ENCODE data around the gene LTO1. TPM values are rescaled to one million over a fixed set of nuclear protein-coding genes. Genes with fewer than 3 reads are reported as not detected.

Gene LTO1
- polyA plus RNA-seq, 2 of the 4 experiments (the other 2 are of a cell fraction): 25.1 to 27.0 TPM

- Histone ChIP-seq H3K4me1 (peaks cover 10% of the 10 kb centered on the region), H3K4me2 (no peak overlapping the region), H3K4me3 (no peak overlapping the region), H3K27ac (no peak overlapping the region), H3K9me3 (no peaks in the 10 kb centered on the region)
- CTCF ChIA-PET: interaction anchor here (0.7 to 8.3 kb wide), 24 partner anchors 9 to 491 kb away, joined by 3 to 120 read pairs (median 6); no protein-coding TSS in a partner anchor
- DNase-seq (ENCODE audit: low read depth in 1 of 2, low spot score in 1 of 2): no peak
- POLR2A ChIA-PET: no interaction called here
- FAIRE-seq: no peak
- WGBS (ENCODE audit: missing lambda C conversion rate): 58% methylated on average over 18 of the region's 18 CpGs
- no peak for ATAC-seq
- no peak for TF ChIP-seq BHLHE40 (IDR thresholded peaks at IDR 0.05; ENCODE audit: low read depth, low read length)
- no peak for TF ChIP-seq ATOH8 (CRISPR knock-in tag; IDR thresholded peaks at IDR 0.05; ENCODE audit: low read depth)
- no peak for TF ChIP-seq JUN (IDR thresholded peaks at IDR 0.05)
- TF ChIP-seq EHMT2 (IDR thresholded peaks at IDR 0.05; ENCODE audit: low read depth): no peak
Measured at GRCh38 chr11:69705351-69705811, 30.2 kb upstream of the LTO1 start.

DNA sequence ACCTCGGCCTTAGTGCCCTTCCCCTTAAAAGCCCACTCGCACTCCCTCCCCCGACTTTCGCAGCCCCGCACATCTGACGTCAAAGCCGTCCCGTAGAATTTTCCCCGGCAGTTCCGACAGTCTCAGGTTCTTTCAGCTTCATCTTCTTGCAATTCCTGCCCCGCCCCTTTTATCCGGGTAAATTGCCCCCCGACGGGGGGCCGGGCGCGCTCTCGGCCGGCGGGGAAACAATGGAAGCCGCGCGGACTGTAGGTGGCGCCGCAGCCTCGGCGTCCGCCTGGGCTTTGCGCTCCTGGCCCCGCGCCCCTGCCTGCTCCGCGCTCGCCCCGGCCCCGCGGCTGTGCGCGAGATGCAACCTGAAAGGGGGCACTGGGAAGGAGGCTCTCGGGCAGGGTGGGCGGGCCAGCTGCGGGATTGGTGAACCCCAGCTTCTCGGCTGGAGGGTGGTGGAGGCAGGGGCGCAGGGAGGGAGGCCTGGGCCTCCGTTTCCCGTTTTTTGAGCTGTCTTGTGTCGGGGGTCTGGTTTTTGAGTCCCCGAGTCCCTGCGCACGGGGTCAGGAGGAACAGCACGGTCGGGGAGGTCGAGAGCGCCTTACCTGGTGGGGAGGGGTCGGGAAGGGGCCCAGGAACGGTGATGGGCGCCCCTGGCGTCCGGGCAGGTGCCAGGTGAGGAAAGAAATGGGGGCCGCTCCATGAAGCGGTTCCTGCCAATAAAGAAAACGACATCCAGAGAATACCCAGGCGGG, 29.5 kb upstream of the LTO1 start:
- Histone ChIP-seq H3K27ac (peak overlapping the region; percentile 58 to 79; a peak in 5 of 6 replicates), H3K4me1 (peaks cover 14% of the 10 kb centered on the region), H3K9me3 (no peaks in the 10 kb centered on the region), H3K4me3 (peak overlapping the region; percentile 52), H3K4me2 (peak overlapping the region; percentile 98)
- WGBS (ENCODE audit: missing lambda C conversion rate): 35% methylated on average over 32 of the region's 63 CpGs
- ChIA-PET POLR2A (no interaction called here), CTCF (interaction anchor here (0.6 to 8.3 kb wide), 42 partner anchors 8 to 494 kb away, joined by 3 to 120 read pairs (median 4); no protein-coding TSS in a partner anchor)
- peak; percentile 46 to 60 for DNase-seq (ENCODE audit: low read depth in 1 of 2, low spot score in 1 of 2)
- FAIRE-seq: no peak
- peak; percentile 75 to 89; a peak in 5 of 6 replicates for ATAC-seq
- no peak for TF ChIP-seq ATOH8 (CRISPR knock-in tag; IDR thresholded peaks at IDR 0.05; ENCODE audit: low read depth)
- peak; percentile 72 for TF ChIP-seq SMC3 (IDR thresholded peaks at IDR 0.05)
- no peak for TF ChIP-seq HEYL (CRISPR knock-in tag; IDR thresholded peaks at IDR 0.05)
- TF ChIP-seq, protein P1, sequence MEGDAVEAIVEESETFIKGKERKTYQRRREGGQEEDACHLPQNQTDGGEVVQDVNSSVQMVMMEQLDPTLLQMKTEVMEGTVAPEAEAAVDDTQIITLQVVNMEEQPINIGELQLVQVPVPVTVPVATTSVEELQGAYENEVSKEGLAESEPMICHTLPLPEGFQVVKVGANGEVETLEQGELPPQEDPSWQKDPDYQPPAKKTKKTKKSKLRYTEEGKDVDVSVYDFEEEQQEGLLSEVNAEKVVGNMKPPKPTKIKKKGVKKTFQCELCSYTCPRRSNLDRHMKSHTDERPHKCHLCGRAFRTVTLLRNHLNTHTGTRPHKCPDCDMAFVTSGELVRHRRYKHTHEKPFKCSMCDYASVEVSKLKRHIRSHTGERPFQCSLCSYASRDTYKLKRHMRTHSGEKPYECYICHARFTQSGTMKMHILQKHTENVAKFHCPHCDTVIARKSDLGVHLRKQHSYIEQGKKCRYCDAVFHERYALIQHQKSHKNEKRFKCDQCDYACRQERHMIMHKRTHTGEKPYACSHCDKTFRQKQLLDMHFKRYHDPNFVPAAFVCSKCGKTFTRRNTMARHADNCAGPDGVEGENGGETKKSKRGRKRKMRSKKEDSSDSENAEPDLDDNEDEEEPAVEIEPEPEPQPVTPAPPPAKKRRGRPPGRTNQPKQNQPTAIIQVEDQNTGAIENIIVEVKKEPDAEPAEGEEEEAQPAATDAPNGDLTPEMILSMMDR (IDR thresholded peaks at IDR 0.05): peak; percentile 89
- TF ChIP-seq KDM5A (IDR thresholded peaks at IDR 0.05): peak; percentile 53; the same call in 1 of the 2 replicates
- peak; percentile 67 to 91 for TF ChIP-seq RAD21 (conservative IDR thresholded peaks at IDR 0.05 in 1 of 2, IDR thresholded peaks at IDR 0.05 in 1 of 2)

- H3K4me1 ChIP-seq: peaks cover 14% of the 10 kb centered on the region
- peak within 1 kb of the TSS; percentile 98 for H3K4me2 ChIP-seq
- DNase-seq (ENCODE audit: low read depth in 1 of 2, low spot score in 1 of 2) (peak in 1 of 2 experiments; percentile 33), FAIRE-seq (no peak), ATAC-seq (peak; percentile 37 to 64; a peak in 5 of 6 replicates)
- ChIA-PET POLR2A (no interaction called here), CTCF (interaction anchor here (0.6 to 8.3 kb wide), 38 partner anchors 8 to 495 kb away, joined by 3 to 120 read pairs (median 5); no protein-coding TSS in a partner anchor)
- H3K27ac ChIP-seq: peak within 1 kb of the TSS; percentile 58 to 79; a peak in 5 of 6 replicates
- no peak for TF ChIP-seq KDM1A (IDR thresholded peaks at IDR 0.05; ENCODE audit: low read depth)
- TF ChIP-seq CEBPB (IDR thresholded peaks at IDR 0.05): no peak
- no peak for TF ChIP-seq HEYL (CRISPR knock-in tag; IDR thresholded peaks at IDR 0.05)
- no peak for TF ChIP-seq POLR2A (IDR thresholded peaks at IDR 0.05; ENCODE audit: low read length)
- TF ChIP-seq CHD4 (IDR thresholded peaks at IDR 0.05; ENCODE audit: borderline replicate concordance): no peak
- TF ChIP-seq, protein P1 (IDR thresholded peaks at IDR 0.05): no peak
- H3K9me3 ChIP-seq: no peaks in the 10 kb centered on the region
- WGBS (ENCODE audit: missing lambda C conversion rate): 10% methylated on average over 38 of the region's 67 CpGs
- H3K4me3 ChIP-seq: peak within 1 kb of the TSS; percentile 52
Measured at GRCh38 chr11:69703768-69704507, 28.8 kb upstream of the LTO1 start, which contains the start of gene FGF19. Gene FGF19 (minus strand): TSS chr11:69704022. CDS start chr11:69703876, 146 bp downstream.

Measured in A549 (cell line).